MM.1S (cell line): Measurements from ENCODE around the gene DYNC2H1.

Experiments used
- DNase-seq: peaks from one replicate; pipeline ENCODE4 v3.0.0-alpha.2; 2015
- H2AFZ ChIP-seq: fragments of 300-600 bp; sonication (generic); 2 replicates; pipeline ENCODE4 v1.6.0; 2016; ENCODE audit warnings: antibody characterized with exemption, low read length
- H3F3A ChIP-seq: fragments of 300-600 bp; sonication (generic); 2 replicates; pipeline ENCODE4 v1.6.1; 2016; ENCODE audit warnings: mild to moderate bottlenecking, antibody characterized with exemption, low read length, moderate library complexity, mixed read lengths; ENCODE audit not compliant: insufficient read depth
- H3K27ac ChIP-seq: fragments of 300-600 bp; sonication (generic); 2 replicates; pipeline ENCODE4 v1.5.1; 2016; ENCODE audit warnings: mild to moderate bottlenecking, low read length
- H3K27me3 ChIP-seq: fragments of 300-600 bp; sonication (generic); replicated peaks from 2 replicates; pipeline ENCODE4 v1.6.0; 2016; ENCODE audit warnings: low read length; ENCODE audit not compliant: insufficient read depth
- H3K36me3 ChIP-seq: fragments of 300-600 bp; sonication (generic); replicated peaks from 2 replicates; pipeline ENCODE4 v1.6.1; 2016; ENCODE audit warnings: mild to moderate bottlenecking, low read length, mixed read lengths; ENCODE audit not compliant: insufficient read depth
- H3K4me1 ChIP-seq: fragments of 300-600 bp; sonication (generic); 2 replicates; pipeline ENCODE4 v1.6.1; 2016; ENCODE audit warnings: low read length, mixed read lengths
- H3K4me2 ChIP-seq: fragments of 300-600 bp; sonication (generic); 2 replicates; pipeline ENCODE4 v1.6.0; 2016; ENCODE audit warnings: low read depth, low read length
- H3K4me3 ChIP-seq: fragments of 300-600 bp; sonication (generic); 2 replicates; pipeline ENCODE4 v1.5.1; 2016; ENCODE audit warnings: low read length, mixed read lengths
- H3K79me2 ChIP-seq: fragments of 300-600 bp; sonication (generic); 2 replicates; pipeline ENCODE4 v1.6.1; 2016; ENCODE audit warnings: mixed run types, low read length, mixed read lengths
- H3K9ac ChIP-seq: fragments of 300-600 bp; sonication (generic); 2 replicates; pipeline ENCODE4 v1.6.1; 2016; ENCODE audit warnings: low read length, mixed read lengths
- H3K9me2 ChIP-seq: fragments of 300-600 bp; sonication (generic); replicated peaks from 2 replicates; pipeline ENCODE4 v1.6.1; 2016; ENCODE audit warnings: mild to moderate bottlenecking, low read length, mixed read lengths; ENCODE audit not compliant: insufficient read depth
- H3K9me3 ChIP-seq: fragments of 300-600 bp; sonication (generic); replicated peaks from 2 replicates; pipeline ENCODE4 v1.6.1; 2016; ENCODE audit warnings: mild to moderate bottlenecking, low read length, mixed read lengths; ENCODE audit not compliant: insufficient read depth
- H4K20me1 ChIP-seq: fragments of 300-600 bp; sonication (generic); 2 replicates; pipeline ENCODE4 v1.6.1; 2016; ENCODE audit warnings: mild to moderate bottlenecking, low read length, moderate library complexity, mixed read lengths; ENCODE audit not compliant: insufficient read depth
- EZH2 ChIP-seq: fragments of 300-600 bp; sonication (generic); optimal IDR thresholded peaks from 2 replicates; pipeline ENCODE3; 2017; ENCODE audit warnings: low read depth, mild to moderate bottlenecking, antibody characterized with exemption, low read length, mixed read lengths
- EZH2phosphoT487 ChIP-seq: fragments of 300-600 bp; sonication (generic); IDR thresholded peaks from 2 replicates; pipeline ENCODE4 v1.6.1; 2018; ENCODE audit warnings: antibody characterized with exemption, low read length
- TF ChIP-seq, protein P1 (sequence below): fragments of 300-600 bp; sonication (generic); IDR thresholded peaks from 2 replicates; pipeline ENCODE4 v1.5.1; 2016; ENCODE audit warnings: antibody characterized with exemption, low read length, mixed read lengths

DYNC2H1 gene

DNA sequence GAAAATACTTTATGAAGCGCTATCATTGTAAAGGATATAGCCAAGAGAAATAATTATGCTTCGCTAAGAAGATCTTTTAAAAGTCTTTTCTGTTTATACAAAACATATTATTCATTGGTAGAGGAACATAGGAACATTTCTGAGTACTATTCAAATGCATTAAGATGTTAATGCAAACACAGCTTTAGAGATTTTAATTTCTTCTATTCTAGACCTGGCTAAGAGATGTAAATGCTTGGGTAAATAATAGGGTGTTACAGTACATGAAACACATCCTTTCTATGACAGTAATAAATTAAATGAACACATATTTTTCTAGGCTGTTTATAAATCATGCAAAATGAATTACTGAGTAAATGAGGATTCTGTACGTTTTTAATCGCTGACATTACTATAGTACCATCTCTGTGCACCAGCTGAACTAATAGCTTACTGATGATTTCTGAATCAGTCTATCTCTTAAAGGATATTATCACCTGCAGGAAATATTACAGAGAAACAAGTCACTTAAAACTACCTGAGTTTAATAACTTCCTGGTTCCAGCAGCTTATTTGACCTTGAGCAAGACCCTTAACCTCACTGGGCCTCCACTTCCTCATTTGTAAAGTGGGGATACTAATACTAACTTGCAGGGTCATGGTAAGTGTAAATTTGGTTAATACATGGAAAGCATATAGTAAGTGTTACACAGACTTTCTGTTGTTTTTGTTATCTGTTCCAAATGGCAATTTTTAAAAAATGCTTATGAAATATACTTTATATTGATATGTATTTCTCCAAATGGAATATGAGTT is 344.9 kb downstream of the DYNC2H1 start:
- no peak overlapping the region for H3K4me3 ChIP-seq
- no peak overlapping the region for H3K27ac ChIP-seq
- no peaks in the 10 kb centered on the region for H3K4me1 ChIP-seq
- H3K27me3 ChIP-seq = no peaks in the 10 kb centered on the region
- H3F3A ChIP-seq = no peaks in the 10 kb centered on the region
- no peaks in the 10 kb centered on the region for H4K20me1 ChIP-seq
- TF ChIP-seq, protein P1, sequence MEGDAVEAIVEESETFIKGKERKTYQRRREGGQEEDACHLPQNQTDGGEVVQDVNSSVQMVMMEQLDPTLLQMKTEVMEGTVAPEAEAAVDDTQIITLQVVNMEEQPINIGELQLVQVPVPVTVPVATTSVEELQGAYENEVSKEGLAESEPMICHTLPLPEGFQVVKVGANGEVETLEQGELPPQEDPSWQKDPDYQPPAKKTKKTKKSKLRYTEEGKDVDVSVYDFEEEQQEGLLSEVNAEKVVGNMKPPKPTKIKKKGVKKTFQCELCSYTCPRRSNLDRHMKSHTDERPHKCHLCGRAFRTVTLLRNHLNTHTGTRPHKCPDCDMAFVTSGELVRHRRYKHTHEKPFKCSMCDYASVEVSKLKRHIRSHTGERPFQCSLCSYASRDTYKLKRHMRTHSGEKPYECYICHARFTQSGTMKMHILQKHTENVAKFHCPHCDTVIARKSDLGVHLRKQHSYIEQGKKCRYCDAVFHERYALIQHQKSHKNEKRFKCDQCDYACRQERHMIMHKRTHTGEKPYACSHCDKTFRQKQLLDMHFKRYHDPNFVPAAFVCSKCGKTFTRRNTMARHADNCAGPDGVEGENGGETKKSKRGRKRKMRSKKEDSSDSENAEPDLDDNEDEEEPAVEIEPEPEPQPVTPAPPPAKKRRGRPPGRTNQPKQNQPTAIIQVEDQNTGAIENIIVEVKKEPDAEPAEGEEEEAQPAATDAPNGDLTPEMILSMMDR = no peak
- no peak for TF ChIP-seq EZH2
- no peak for TF ChIP-seq EZH2phosphoT487
- H3K36me3 ChIP-seq = no peaks in the 10 kb centered on the region
- no peaks in the 10 kb centered on the region for H3K79me2 ChIP-seq
- H3K9me3 ChIP-seq = no peaks in the 10 kb centered on the region
- no peaks in the 10 kb centered on the region for H3K9me2 ChIP-seq
- DNase-seq = no peak
- H2AFZ ChIP-seq = no peak overlapping the region
- H3K4me2 ChIP-seq = no peak overlapping the region
- H3K9ac ChIP-seq = no peak overlapping the region

DNA sequence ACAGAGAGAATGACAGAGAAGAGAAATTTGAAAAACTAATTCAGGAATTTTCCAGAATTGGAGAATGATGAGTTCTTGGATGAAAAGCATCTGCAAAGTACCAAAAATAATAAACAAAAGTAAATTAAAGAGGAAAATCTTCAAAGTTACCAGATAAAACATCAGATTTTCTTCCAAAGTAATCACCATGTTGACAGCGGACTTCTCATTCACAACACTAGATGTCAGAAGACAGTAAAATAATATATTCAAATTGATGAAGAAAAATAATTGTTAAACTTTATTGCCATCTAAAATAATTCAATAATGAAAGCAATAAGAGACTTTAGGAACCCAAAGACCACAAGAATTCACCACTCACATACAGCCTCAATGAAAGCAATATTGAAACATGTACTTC is 355.2 kb downstream of the DYNC2H1 start:
- Histone ChIP-seq H3K4me1 (no peaks in the 10 kb centered on the region), H3K9ac (no peak overlapping the region), H3K27me3 (no peaks in the 10 kb centered on the region), H3K36me3 (no peaks in the 10 kb centered on the region), H3K4me2 (no peak overlapping the region), H4K20me1 (no peaks in the 10 kb centered on the region), H3K79me2 (no peaks in the 10 kb centered on the region), H3K9me2 (no peaks in the 10 kb centered on the region), H3K9me3 (no peaks in the 10 kb centered on the region), H3K4me3 (no peak overlapping the region), H3K27ac (no peak overlapping the region), H3F3A (no peaks in the 10 kb centered on the region), H2AFZ (no peak overlapping the region)
- no peak for DNase-seq
- TF ChIP-seq EZH2phosphoT487 (no peak), EZH2 (no peak)
- TF ChIP-seq, protein P1 = no peak

DNA sequence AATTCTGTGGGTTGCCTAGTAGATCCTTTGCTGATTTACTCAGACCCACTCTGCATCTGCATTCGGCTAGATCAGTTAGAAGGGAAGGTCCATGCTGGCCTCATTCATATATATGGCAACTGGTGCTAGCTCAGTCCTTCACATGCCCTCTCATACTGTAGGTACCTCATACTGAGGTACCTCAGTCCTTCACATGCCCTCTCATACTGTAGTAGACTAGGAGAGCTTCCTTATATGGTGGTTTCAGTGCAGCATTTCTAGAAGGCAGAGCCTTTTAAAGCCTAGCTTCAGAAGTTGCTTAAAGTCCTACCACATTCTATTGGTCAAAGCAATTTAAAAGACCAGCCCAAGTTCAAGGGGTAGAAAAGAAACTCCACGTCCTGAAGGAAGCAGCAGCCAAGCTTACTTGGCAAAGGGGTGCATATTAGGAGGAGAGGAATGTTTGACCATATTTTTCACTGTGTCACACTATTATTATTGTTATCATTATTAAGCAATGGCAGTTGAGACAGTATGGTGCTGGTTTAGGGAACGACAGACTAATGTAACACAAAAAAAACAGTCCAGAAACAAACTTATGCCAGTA is 356.4 kb downstream of the DYNC2H1 start:
- Histone ChIP-seq H2AFZ (no peak overlapping the region), H3K27ac (no peak overlapping the region), H3K79me2 (no peaks in the 10 kb centered on the region), H3K27me3 (no peaks in the 10 kb centered on the region), H3K36me3 (no peaks in the 10 kb centered on the region), H3K9me2 (no peaks in the 10 kb centered on the region), H3K9me3 (no peaks in the 10 kb centered on the region), H3K4me3 (no peak overlapping the region), H3K9ac (no peak overlapping the region), H3K4me1 (no peaks in the 10 kb centered on the region), H4K20me1 (no peaks in the 10 kb centered on the region), H3K4me2 (no peak overlapping the region), H3F3A (no peaks in the 10 kb centered on the region)
- DNase-seq = peak; percentile 5
- TF ChIP-seq, protein P1 = no peak
- no peak for TF ChIP-seq EZH2
- no peak for TF ChIP-seq EZH2phosphoT487
